SK-N-MC (cell line): ENCODE data around the gene TALDO1.

ENCODE experiments used
- DNase-seq: peaks from one replicate; pipeline ENCODE4 v3.0.0-alpha.2; 2011; ENCODE audit warnings: low read depth, low spot score
- H3K27ac ChIP-seq: fragments of 200-600 bp; sonication (generic); 2 replicates; pipeline ENCODE4 v1.5.1; 2016; ENCODE audit warnings: mixed run types
- H3K36me3 ChIP-seq: fragments of 200-600 bp; sonication (generic); 2 replicates; pipeline ENCODE4 v1.6.1; 2017; ENCODE audit warnings: antibody characterized with exemption, low read length, mixed read lengths; ENCODE audit not compliant: insufficient read depth
- H3K4me3 ChIP-seq: fragments of 200-600 bp; sonication (generic); 2 replicates; pipeline ENCODE4 v1.5.1; 2016
- H3K9ac ChIP-seq: fragments of 200-600 bp; sonication (generic); 2 replicates; pipeline ENCODE4 v1.8.0; 2017; ENCODE audit warnings: mixed run types, mixed read lengths; ENCODE audit not compliant: insufficient read length
- H3K9me3 ChIP-seq: fragments of 200-600 bp; sonication (generic); 2 replicates; pipeline ENCODE4 v1.6.1; 2017; ENCODE audit warnings: low read depth, mild to moderate bottlenecking, antibody characterized with exemption, low read length, moderate library complexity, mixed read lengths
- EZH2 ChIP-seq: fragments of 200-600 bp; sonication (generic); IDR thresholded peaks from one replicate; pipeline ENCODE4 v1.6.1; 2017; ENCODE audit warnings: antibody characterized with exemption
- FOXP2 ChIP-seq: optimal IDR thresholded peaks from 2 replicates; pipeline ENCODE3; 2011; ENCODE audit warnings: mild to moderate bottlenecking, moderate library complexity; ENCODE audit not compliant: insufficient read depth; ENCODE audit errors: extremely low read length, control extremely low read depth
- POLR2AphosphoS5 ChIP-seq: IDR thresholded peaks from 2 replicates; pipeline ENCODE4 v1.6.1; 2012; ENCODE audit warnings: mild to moderate bottlenecking, low read depth, low read length, borderline replicate concordance

Gene TALDO1

GRCh38 chr11:801097-801780 is 54.0 kb downstream of the TALDO1 start:
- Histone ChIP-seq H3K27ac (no peak overlapping the region), H3K9ac (no peak overlapping the region), H3K9me3 (no peaks in the 10 kb centered on the region), H3K36me3 (no peaks in the 10 kb centered on the region; the same call in 1 of the 2 replicates), H3K4me3 (no peak overlapping the region)
- TF ChIP-seq EZH2 (no peak), POLR2AphosphoS5 (no peak), FOXP2 (no peak)
- DNase-seq = no peak

DNA sequence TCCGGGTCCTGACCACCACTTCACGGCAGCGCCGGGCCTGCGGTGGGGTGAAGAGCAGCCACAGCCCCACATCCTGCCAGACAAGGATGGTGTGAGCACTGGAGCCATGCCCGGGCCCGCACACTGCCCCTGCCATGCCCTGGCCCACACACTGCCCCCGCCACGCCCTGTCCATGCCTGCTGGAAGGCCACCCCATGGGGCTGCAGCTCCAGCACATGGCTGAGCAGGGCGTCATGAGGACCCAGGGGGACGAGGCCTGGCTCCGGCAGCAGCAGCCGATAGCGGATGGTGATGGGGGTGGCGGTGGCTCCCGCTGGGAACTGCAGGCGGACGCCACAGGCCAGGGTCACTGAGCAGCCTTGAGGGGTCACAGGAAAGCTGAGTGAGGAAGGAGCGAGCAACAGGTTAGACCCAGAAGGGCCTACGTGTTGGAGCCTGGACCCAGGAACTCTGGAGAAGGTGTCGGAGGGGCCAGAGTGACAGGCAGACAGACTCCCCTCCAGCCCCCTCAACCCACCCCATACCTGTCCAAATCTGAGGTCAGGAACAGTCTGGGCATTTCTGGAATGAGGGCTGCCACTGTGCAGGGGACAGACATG is 54.9 kb downstream of the TALDO1 start:
- Histone ChIP-seq H3K4me3 (no peak overlapping the region), H3K36me3 (no peaks in the 10 kb centered on the region; the same call in 1 of the 2 replicates), H3K9me3 (no peaks in the 10 kb centered on the region), H3K27ac (no peak overlapping the region), H3K9ac (no peak overlapping the region)
- TF ChIP-seq EZH2 = no peak
- TF ChIP-seq POLR2AphosphoS5 = no peak
- no peak for TF ChIP-seq FOXP2
- DNase-seq = no peak

- TF ChIP-seq POLR2AphosphoS5 (no peak), EZH2 (no peak), FOXP2 (no peak)
- no peak for DNase-seq
- H3K9me3 ChIP-seq = no peaks in the 10 kb centered on the region
- H3K27ac ChIP-seq = no peak overlapping the region
- no peak overlapping the region; the same call in 1 of the 2 replicates for H3K4me3 ChIP-seq
- no peak overlapping the region for H3K9ac ChIP-seq
- no peaks in the 10 kb centered on the region; the same call in 1 of the 2 replicates for H3K36me3 ChIP-seq
These were observed 55.6 kb downstream of the TALDO1 start for GRCh38 chr11:802693-803466.

DNA sequence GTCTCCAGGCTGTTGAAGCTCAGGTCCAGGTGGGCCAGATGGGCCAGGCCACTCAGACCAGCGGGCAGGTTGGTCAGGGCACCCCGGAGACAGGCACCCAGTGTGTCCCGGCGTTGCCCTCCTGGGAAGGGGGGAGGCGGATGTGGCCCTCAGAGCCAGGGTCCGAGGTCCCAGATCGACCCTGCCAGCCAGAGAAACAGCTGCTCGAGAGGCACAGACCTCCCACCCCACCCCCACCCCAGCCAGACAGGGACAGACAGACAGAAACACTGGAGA is 56.1 kb downstream of the TALDO1 start:
- DNase-seq = no peak
- Histone ChIP-seq H3K27ac (no peak overlapping the region), H3K4me3 (peak overlapping the region; percentile 83), H3K36me3 (no peaks in the 10 kb centered on the region; the same call in 1 of the 2 replicates), H3K9ac (no peak overlapping the region), H3K9me3 (no peaks in the 10 kb centered on the region)
- TF ChIP-seq EZH2 = no peak
- TF ChIP-seq POLR2AphosphoS5 = no peak
- TF ChIP-seq FOXP2 = no peak

GRCh38 chr11:803770-804598 is 56.7 kb downstream of the TALDO1 start:
- H3K9me3 ChIP-seq = no peaks in the 10 kb centered on the region
- H3K4me3 ChIP-seq = peak overlapping the region; percentile 83
- H3K36me3 ChIP-seq = no peaks in the 10 kb centered on the region; the same call in 1 of the 2 replicates
- TF ChIP-seq POLR2AphosphoS5 (no peak), FOXP2 (no peak), EZH2 (no peak)
- H3K27ac ChIP-seq = no peak overlapping the region
- DNase-seq = no peak
- H3K9ac ChIP-seq = peak overlapping the region; percentile 72

GRCh38 chr11:804599-804964 is 57.3 kb downstream of the TALDO1 start:
- DNase-seq = no peak
- Histone ChIP-seq H3K9me3 (no peaks in the 10 kb centered on the region), H3K9ac (peak overlapping the region; percentile 72), H3K36me3 (no peaks in the 10 kb centered on the region; the same call in 1 of the 2 replicates), H3K4me3 (peak overlapping the region; percentile 83), H3K27ac (peak overlapping the region; percentile 54; the same call in 1 of the 2 replicates)
- TF ChIP-seq EZH2 (no peak), POLR2AphosphoS5 (no peak; the same call in 1 of the 2 replicates), FOXP2 (no peak)

- DNase-seq = no peak
- H3K9ac ChIP-seq = peak overlapping the region; percentile 96
- TF ChIP-seq POLR2AphosphoS5 (no peak), EZH2 (no peak), FOXP2 (no peak)
These were observed 61.4 kb downstream of the TALDO1 start for GRCh38 chr11:808427-809286.

More at GRCh38 chr11:808427-809286, 61.4 kb downstream of the TALDO1 start:
- Histone ChIP-seq H3K9me3 (no peaks in the 10 kb centered on the region), H3K27ac (peak overlapping the region; percentile 99; the same call in 1 of the 2 replicates), H3K36me3 (peaks cover 34% of the 10 kb centered on the region), H3K4me3 (peak overlapping the region; percentile 96)
